NCI-H510A treated with DMSO at 0.1 percent for 48 hours (cell line): ENCODE measurements around the gene PLCB4.
"Not testable (repeated sequence)": the region's sequence is repeated elsewhere in the genome, so short reads cannot be mapped to it uniquely, and the experiment has no call there.

ENCODE experiments used
- DNase-seq: peaks from one replicate; lab custom pipeline; 2025; lab: John Stamatoyannopoulos, UW

Gene PLCB4

DNA sequence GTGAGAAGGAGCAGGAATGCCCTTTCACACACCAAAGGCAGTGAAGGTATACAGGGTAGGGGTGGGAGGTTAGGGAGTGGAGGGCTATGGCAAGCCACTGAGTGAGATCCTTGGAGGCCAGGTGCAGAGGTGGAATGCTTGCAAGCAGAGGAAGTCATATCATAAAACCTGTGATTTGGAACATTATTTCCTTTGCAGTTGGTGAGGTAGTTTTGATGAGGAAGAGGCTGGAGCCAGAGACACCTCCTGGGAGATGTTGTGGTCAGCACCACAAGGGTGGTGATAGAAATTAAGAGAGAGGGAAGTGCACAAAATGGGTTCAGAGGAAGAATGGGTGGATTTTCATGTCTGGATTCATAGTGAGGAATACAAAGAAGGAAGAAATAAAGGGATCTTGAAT is 73.0 kb downstream of the PLCB4 start:
- DNase-seq: no peak

DNA sequence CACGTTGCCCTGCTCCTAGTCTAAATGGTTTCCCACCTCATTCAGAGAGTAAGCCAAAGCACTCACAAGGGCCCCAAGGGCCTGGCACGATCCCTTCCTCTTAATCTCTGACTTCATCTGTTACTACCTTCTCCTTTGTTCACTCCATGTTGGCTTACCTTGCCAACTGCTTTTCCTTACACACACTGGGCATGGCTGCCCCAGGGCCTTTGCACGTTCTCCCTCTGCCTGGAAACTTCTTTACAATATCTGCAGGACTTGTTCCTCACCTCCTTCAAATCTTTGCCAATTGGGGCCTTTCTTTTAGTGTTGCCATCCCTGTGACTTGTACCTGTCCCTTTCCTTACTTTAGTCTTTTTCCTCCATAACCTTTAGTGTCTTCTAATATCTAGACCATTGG is 73.9 kb downstream of the PLCB4 start:
- no peak for DNase-seq

DNA sequence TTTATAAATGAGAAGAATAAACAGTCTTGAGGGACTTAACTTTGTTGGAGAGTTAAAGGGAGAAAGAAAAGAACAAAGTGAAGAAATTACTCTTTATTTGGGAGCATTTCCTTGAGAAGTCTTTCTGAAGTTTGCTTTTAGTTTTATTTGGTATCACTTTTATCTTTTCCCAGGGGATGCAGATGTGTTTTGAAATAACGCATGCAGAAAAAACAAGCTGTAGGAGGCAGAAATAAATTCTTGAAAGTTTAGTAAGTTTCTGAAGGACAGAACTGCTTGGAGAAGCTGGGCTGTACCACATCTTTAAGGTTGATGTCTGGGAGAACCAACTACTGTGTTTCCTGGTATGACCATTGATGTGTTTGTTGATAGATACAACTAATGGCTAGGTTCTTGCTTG is 75.0 kb downstream of the PLCB4 start:
- DNase-seq: no peak

DNA sequence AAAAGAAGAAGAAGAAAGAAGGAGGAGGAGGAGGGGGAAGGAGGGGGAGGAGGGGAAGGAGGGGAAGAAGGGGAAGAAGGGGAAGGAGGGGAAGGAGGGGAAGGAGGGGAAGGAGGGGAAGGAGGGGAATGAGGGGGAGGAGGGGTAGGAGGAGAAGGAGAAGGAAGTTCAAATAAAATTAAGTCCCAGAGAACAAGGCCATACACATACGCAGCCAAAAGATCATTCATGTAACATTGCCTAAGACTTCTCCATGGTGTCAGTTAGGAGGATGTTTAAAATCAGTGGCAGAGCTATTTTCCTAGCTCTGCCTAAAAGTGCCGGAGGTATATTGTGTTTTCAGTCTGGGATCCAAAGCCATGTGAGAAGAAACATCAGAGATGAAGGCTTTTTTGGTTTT is 75.8 kb downstream of the PLCB4 start:
- DNase-seq: no peak

DNA sequence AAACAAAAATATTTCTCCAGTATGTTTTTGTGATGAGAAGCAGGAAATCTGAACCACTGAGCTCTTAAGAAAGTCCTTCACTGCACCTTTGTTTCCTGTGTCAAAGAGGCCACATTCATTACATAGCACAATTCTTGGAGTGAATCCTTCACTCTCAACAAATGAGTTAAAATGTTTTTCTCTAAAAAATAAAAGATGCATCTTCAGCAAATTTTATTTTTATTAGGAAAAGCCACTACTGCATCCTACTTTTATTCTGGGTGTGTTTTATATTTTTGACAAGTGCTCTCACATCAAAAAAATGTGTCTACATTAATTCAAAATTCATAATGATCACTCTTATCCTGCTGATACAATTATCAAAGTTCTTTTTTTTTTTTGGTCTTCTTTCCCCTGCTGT is 76.3 kb downstream of the PLCB4 start:
- no peak for DNase-seq

DNA sequence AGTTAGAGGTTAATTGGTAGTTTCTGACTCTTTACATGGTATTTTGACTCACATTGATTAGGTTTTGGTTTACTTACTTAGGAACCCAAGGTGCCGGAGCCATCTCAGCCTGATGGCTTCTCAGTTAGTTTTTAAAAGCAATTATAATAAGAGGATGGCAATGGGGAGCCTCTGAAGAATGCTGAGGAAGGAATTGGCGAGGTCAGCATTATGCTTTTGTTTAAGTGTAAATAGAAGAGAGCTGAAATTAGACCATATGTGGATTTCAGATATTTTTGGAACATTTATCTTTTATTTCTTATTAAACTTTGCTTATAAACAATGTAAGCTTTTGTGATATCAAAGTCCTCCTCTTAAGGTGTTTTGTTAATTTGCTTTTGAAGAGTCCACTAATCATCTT is 77.8 kb downstream of the PLCB4 start:
- no peak for DNase-seq

DNA sequence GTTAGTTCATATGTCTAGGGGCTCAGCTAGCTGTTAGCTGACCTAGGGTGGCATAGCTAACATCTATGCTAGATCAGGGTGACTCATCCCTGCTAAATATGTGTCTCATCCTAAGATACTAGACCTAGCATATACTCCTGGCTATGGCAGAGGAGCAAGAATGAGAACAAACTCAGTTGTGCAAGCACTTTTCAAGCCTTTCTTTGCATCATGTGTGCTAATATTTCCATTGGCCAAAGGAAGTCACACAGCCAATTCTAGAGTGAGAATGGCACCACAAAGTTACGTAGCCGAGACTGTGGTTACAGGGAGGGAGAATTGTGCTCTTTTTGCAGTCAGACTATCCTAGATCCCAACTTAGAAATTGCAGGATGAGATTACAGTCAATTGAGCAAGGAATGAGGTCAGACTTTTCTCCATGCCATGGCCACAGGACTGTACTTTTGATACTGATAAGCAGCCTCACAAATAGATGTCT is 78.7 kb downstream of the PLCB4 start:
- no peak for DNase-seq

DNA sequence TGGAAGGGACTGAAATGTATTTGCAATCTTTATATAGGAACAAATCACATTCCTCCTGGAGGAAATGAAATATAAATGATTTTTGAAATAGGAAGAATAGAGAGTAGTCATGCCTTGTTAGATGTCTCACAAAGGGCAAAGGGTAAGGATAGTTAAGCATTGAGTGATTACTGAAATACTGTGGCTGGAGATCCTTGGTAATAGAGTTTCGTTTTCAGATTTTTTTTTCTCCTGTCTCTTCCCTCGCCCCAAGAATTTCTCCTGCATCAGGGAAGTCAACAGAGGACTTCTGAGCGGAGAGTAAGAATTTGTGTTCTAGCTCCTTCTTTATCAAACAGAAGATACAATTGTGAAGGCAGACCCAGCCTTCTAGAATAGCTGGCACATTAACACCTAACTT is 79.4 kb downstream of the PLCB4 start:
- DNase-seq: no peak

DNA sequence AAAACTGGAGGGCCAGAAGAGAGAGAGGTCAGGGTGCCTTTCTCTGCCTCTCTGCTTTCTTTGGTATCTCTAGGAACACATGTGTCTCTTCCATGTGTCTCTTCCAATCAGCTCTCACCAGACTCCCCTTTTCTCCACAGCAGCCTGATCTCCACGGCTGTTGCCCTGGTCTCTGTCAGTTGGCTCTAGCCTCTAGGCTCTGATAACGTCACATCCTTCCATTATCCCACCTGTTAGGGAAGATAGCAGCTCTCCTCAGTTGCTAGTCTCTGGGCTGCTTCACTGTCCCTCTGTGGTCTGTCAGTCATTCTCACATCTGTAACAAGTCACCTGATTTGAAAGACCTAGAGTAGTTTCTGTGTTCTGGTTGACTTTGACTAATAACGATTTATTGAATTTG is 80.2 kb downstream of the PLCB4 start:
- no peak for DNase-seq

DNA sequence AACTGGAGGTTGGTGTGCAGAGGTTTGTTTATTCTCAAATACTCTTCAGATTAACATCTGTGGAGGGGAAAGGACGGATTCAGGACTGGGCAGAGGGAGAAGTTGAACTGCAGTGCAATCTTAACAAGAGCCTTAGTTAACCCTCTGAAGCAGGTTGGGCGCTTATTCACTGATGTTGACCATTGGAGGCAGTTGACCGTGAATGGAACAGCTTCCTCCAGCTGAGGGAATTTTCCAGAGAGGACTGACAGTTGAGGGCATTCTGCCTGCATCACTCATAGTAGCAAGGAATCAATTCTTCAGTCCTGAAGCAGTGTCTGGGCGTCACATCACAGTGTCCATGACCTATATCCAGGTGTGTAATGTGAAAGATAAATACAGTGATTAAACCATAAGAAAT is 80.9 kb downstream of the PLCB4 start:
- DNase-seq: no peak

DNA sequence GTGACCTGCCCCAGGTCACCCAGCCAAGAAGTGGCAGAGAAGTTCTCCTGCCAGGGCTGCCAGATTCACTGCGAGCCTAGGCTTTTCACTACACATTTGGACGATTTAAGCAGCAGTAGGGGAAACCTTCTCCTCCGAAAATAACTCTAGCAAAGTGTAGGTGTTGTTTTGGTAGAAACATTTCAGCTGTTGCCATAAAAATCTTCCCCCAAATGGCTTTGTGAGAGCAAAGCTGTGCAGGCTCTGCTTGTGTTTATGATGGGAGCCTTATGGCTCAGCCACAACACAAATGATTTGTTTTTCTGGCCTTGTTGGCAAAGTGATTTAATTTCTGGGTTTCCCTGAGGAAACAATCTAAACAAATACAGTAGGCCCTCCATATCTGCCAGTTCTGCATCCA is 81.8 kb downstream of the PLCB4 start:
- DNase-seq: no peak

DNA sequence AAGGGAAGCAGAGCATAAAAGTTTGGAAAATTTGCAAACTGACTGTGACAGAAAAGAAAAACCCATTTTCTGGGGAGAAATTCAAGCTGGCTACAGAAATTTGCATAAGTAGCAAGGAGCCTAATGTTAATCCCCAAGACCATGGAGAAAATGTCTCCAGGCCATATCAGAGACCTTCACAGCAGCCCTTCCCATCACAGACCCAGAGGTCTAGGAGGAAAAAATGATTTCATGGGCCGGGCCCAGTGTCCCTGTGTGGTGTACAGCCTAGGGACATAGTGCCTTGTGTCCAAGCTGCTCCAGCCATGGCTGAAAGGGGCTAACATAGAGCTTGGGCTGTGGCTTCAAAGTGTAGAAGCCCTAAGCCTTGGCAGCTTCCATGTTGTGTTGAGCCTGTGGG is 83.3 kb downstream of the PLCB4 start:
- not testable (repeated sequence) for DNase-seq

DNA sequence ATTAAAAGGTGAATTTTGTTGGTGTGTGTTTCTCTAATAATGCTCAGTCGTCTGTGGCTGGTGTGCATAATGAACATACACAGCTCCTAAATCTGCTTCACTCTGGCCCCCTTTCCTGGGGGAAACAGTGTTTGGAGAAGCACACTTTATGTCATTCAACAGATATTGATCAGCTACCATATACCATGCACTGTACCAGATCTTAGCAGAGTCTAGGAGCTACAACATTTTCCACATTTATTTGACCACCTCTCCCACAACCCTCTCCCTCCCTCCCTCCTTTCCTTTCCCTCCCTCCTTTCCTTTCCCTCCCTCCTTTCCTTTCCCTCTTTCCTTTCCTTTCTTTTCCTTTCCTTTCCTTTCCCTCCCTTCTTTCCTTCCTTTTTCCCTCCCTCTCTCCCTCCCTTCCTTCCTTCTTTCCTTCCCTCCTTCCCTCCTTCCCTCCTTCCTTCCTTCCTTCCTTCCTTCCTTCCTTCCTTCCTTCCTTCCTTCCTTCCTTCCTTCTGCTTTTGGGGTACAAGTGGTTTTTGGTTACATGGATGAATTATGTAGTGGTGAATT is 85.7 kb downstream of the PLCB4 start:
- no peak for DNase-seq

DNA sequence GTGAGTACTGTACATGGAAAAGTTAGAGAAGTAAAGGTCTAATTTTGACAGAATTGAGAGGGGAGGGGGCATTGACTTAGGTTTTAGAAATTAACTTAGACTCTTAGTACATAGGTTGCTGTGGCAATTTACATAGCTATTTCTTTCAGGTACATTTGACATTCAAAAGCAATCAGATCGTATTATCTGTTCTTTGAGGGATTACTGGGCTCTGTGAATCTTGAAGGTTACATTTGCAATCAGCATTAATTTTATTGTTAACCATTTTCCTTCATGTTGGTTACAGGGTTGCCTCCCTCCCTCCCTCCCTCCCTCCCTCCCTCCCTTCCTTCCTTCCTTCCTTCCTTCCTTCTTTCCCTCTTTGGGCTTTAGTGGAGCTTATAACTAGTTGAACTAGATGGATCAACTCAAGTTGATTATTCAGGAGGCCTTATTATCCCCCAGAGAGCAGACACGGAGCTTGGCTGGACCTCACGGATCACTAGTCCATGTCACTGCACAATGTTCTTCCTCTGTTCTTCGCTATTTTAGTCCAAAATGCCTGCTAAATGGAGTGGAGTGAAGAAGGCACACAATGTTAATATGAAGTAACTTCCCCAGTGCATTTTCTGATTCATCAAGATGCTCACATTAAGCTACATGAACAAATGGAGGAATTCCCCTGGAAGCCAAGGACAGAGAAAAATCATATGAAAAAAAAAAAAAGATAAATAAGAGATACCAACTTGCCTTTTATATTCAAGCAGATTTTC is 87.8 kb downstream of the PLCB4 start:
- DNase-seq: no peak

DNA sequence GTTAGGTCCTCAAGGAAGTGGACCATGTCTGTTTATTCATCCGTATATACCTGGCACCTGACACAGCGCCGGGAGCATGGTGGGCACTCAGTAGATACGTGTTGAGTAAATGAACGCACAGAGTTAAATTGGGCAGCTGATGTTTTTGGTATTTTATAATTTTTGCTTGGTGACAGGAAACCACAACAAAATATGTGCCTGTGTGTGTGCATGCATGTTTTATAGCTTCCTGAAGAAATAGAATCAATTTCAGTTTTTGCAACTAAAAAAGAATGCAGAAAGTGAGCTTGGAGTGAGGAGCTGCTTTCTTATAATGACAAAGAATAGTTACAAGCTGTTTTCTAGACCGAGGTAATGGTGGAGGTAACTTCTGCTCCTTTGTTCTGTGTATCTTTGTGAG is 91.4 kb downstream of the PLCB4 start:
- DNase-seq: no peak

DNA sequence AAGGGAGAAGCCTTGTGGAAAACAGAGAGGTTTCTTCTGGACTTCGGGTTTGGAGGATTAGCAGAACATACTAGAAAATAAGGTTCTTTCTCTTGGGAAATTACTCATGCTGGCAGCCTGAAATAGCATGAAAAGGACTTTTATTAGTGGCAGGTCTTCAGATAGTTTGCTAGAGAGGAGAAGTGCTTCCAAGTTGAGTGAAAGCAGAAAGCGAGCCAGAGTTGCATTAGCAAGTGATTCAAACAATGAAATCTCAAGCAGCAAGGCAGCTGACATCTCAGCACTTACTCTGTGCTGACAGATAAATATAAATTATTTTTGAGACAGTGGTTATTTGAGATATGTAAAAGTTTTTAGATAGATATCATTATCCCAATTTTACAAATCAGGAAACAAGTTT is 91.9 kb downstream of the PLCB4 start:
- DNase-seq: no peak

DNA sequence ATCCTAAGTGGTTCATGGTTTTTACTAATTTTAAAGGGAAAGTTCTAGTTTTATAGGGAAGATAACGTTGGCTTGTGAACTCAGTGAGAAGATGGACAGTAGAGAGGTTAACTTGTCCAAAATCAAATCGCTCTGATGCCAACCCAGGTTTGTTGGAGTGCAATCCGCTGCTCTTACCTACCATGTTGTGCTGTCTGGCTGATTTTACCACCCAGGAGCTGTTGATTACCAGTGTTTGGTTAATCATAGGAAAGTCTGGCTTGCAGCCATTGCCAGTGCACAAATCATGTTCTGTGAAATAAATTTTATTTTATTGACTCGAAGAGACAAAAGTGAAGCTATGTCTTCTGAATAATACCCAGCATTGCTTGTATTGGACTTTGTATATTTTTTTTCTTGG is 92.4 kb downstream of the PLCB4 start:
- no peak for DNase-seq

DNA sequence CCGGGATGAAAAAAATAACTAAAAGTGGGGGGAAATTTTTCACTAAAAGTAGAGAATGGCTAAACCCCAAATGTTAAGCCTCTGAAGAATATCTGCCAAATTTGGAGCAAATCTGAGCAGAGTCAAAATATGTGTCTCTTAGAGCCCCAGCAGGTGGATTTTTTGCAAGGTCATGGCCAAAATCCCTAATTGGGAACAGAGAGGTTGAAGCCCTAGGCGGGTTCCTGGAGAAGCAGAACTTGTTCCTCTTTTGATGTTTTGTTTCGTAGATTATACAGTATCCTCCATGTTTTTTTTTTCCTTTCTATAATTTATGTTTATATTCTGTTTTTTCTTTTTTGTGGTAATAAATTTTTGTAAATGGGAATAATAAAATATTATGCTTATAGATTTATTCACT is 94.4 kb downstream of the PLCB4 start:
- no peak for DNase-seq

DNA sequence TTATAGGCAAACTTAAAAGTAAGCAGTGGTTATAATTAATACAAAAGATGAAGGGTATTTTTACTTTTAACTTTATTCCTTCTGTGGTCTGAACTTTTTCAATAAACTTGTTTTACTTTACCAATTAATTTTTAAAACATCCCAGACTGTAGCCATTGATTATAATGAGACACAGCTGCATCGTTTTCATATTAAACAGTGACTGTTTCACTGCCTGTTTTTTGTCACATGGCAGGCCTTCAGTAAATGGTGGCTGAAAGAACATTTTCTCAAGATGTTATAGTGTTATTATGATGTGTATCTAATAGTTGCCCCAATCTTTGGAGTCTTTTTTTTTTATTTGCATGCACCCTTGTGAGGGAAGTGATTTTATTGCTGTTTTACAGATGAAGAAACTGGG is 95.1 kb downstream of the PLCB4 start:
- no peak for DNase-seq

DNA sequence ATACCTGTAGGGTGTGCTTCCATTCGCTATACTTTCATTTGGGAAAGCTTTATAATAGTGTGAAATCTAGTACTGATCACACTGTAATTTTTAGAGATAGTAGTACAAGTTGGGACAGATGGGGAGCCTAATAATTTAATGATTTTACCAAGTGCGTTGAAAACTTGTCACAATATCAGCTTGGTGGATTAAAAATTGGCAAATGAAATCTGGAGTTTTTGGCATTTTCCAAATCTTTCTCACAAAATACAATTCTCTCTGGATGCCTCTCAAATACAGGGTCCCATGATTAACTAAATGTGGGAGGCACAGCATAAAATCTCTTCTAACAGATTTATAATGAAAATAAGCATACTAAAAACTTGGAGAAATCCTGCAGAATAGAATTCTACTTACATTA is 96.4 kb downstream of the PLCB4 start:
- DNase-seq: no peak

DNA sequence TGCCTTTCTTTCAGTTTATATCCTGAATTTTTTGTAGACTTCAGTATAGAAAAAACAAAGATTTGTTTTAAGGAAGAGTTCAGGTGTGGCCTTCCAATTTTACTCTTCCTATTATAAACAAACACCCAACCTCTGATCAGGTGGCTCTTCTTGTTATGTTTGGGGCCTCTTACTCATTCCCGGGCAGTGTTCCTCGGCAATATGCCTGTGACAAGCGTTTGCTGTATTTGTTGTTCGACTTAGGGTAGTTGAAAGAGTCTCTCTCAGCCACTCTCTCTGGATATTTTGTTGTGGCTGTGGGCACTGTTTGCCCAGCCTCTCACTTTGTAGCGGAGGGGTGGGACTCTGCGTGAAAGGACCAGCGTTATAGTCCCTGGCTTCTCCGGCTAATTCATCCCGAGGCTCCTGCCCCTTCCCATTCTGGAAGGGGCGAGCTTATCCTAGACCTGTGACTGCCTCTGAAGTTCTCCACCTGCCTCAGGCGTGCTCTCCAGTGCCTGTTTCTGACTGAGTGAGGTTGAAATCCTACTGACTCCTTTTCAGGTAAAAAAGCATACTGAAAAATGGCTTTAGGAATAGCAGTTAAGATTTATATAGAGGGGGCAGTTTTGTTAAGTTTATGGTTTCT is 97.4 kb downstream of the PLCB4 start:
- peak; percentile 89 for DNase-seq

DNA sequence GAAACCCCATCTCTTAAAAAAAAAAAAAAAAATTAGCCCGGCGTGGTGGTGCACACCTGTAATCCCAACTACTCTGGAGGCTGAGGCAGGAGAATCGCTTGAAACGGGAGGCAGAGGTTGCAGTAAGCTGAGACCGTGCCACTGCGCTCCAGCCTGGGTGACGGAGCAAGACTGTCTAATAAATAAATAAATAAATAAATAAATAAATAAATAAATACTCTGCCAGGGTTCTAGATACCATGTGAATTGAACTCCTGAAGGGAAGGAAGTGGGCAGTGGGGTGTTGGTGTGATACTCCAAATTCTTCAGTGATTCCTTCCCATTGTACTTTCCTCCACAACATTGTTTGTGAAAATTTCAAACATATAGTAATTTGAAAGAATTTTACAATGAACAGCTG is 100.5 kb downstream of the PLCB4 start:
- DNase-seq: no peak

DNA sequence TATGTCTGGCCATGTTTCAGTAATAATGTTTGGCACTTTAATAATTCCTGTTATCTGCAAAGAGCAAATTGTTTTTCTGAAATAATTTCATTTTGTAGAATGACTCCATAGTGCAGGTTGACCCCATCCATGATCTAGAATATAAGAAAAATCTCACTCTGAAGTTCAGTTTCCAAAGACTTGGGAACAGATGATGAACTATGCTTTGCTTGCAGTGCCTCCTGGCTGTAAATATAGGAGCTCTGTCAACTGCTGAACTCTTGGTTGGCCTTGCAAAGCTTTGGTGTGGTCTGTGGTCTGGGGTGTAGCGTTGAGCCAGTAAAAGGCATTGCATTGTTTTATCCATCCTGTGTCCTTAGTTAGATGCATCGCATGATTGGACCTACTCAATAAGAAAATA is 104.0 kb downstream of the PLCB4 start:
- no peak for DNase-seq

DNA sequence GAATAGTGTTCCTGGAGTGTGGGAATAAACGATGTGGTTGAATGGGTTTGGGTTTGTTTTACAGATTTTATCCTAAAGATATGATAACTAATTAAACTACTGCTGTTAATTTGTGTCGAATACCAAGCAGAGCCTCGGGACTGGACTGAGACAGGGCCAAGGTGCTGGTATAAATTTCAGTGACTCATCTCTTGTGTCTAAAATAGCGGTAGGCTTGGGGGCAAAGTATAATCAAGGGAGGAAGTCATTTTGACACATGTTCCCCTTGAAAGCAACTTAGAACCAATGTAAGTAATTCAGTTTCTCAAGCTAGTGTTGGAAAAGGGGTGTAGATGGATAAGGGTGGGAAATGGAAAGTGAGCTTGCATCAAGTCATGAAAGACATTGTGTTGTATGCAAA is 108.4 kb downstream of the PLCB4 start:
- no peak for DNase-seq
